H9 (cell line): ENCODE measurements around the gene CROCC2. TPM values are rescaled to one million over a fixed set of nuclear protein-coding genes. Genes with fewer than 3 reads are reported as not detected.

Experiments
- DNase-seq: peaks from one replicate; pipeline ENCODE4 v3.0.0-alpha.2; 2017
- H2AFZ ChIP-seq: one replicate; pipeline ENCODE4 v1.6.1; 2013; ENCODE audit warnings: mild to moderate bottlenecking, low read length, control low read depth, moderate library complexity
- H2AK5ac ChIP-seq: 2 replicates; pipeline ENCODE4 v1.6.1; 2013; ENCODE audit warnings: low read length, control low read depth, mixed read lengths; ENCODE audit not compliant: insufficient read length
- H2BK120ac ChIP-seq: one replicate; pipeline ENCODE4 v1.6.1; 2013; ENCODE audit warnings: low read depth, mild to moderate bottlenecking, low read length, control low read depth, inconsistent platforms; ENCODE audit not compliant: poor library complexity, severe bottlenecking
- H2BK12ac ChIP-seq: 2 replicates; pipeline ENCODE4 v1.6.1; 2013; ENCODE audit warnings: low read length, control low read depth, mixed read lengths, low read depth; ENCODE audit not compliant: insufficient read length
- H2BK15ac ChIP-seq: 2 replicates; pipeline ENCODE4 v1.6.1; 2013; ENCODE audit warnings: low read depth, low read length, control low read depth
- H2BK20ac ChIP-seq: one replicate; pipeline ENCODE4 v1.6.1; 2013; ENCODE audit warnings: low read depth, mild to moderate bottlenecking, low read length, control low read depth, inconsistent platforms; ENCODE audit not compliant: poor library complexity, severe bottlenecking
- H2BK5ac ChIP-seq: 2 replicates; pipeline ENCODE4 v1.6.1; 2013; ENCODE audit warnings: low read length, control low read depth, mixed read lengths; ENCODE audit not compliant: insufficient read length
- H3K14ac ChIP-seq: 2 replicates; pipeline ENCODE4 v1.6.1; 2013; ENCODE audit warnings: low read length, control low read depth; ENCODE audit not compliant: insufficient read depth
- H3K18ac ChIP-seq: 2 replicates; pipeline ENCODE4 v1.6.1; 2013; ENCODE audit warnings: low read depth, mild to moderate bottlenecking, mixed read lengths, low read length, control low read depth; ENCODE audit not compliant: insufficient read length
- H3K23ac ChIP-seq: 2 replicates; pipeline ENCODE4 v1.6.1; 2013; ENCODE audit warnings: low read length, control low read depth, mixed read lengths, low read depth; ENCODE audit not compliant: insufficient read length
- H3K23me2 ChIP-seq: 2 replicates; pipeline ENCODE4 v1.6.1; 2013; ENCODE audit warnings: low read depth, mild to moderate bottlenecking, mixed read lengths, low read length, control low read depth; ENCODE audit not compliant: insufficient read length, poor library complexity, severe bottlenecking
- H3K27ac ChIP-seq: 2 replicates; pipeline ENCODE4 v1.5.1; 2013; ENCODE audit warnings: low read length, control low read depth, mixed read lengths, low read depth; ENCODE audit not compliant: insufficient read length
- H3K27me3 ChIP-seq: 2 replicates; pipeline ENCODE4 v1.6.1; 2013; ENCODE audit warnings: low read length, control low read depth, inconsistent platforms; ENCODE audit not compliant: insufficient read depth
- H3K4ac ChIP-seq: 2 replicates; pipeline ENCODE4 v1.6.1; 2013; ENCODE audit warnings: low read depth, mild to moderate bottlenecking, control low read depth, inconsistent platforms, low read length, moderate library complexity
- H3K4me1 ChIP-seq: 2 replicates; pipeline ENCODE4 v1.6.1; 2013; ENCODE audit warnings: low read length, control low read depth, inconsistent platforms; ENCODE audit not compliant: insufficient read depth
- H3K4me2 ChIP-seq: 2 replicates; pipeline ENCODE4 v1.6.1; 2013; ENCODE audit warnings: low read length, control low read depth, mixed read lengths; ENCODE audit not compliant: insufficient read length, insufficient read depth
- H3K56ac ChIP-seq: 2 replicates; pipeline ENCODE4 v1.6.1; 2013; ENCODE audit warnings: low read depth, mild to moderate bottlenecking, mixed read lengths, low read length, control low read depth; ENCODE audit not compliant: insufficient read length
- H3K79me1 ChIP-seq: 2 replicates; pipeline ENCODE4 v1.6.1; 2013; ENCODE audit warnings: low read depth, mild to moderate bottlenecking, moderate library complexity, low read length, control low read depth, inconsistent platforms; ENCODE audit not compliant: insufficient read depth, poor library complexity, severe bottlenecking
- H3K79me2 ChIP-seq: 2 replicates; pipeline ENCODE4 v1.6.1; 2013; ENCODE audit warnings: low read length, control low read depth, inconsistent platforms; ENCODE audit not compliant: insufficient read depth
- H3K9ac ChIP-seq: 2 replicates; pipeline ENCODE4 v1.6.1; 2013; ENCODE audit warnings: low read length, control low read depth, mixed read lengths; ENCODE audit not compliant: insufficient read length; ENCODE audit errors: extremely low read depth
- H3K9me3 ChIP-seq: one replicate; pipeline ENCODE4 v1.6.1; 2013; ENCODE audit warnings: low read depth, low read length, inconsistent platforms; ENCODE audit not compliant: control insufficient read depth
- H3T11ph ChIP-seq: one replicate; pipeline ENCODE4 v1.6.1; 2013; ENCODE audit warnings: mild to moderate bottlenecking, low read length, control low read depth, inconsistent platforms
- H4K20me1 ChIP-seq: one replicate; pipeline ENCODE4 v1.6.1; 2013; ENCODE audit not compliant: control insufficient read depth, insufficient read length, insufficient read depth
- H4K5ac ChIP-seq: 2 replicates; pipeline ENCODE4 v1.6.1; 2013; ENCODE audit warnings: low read depth, mild to moderate bottlenecking, mixed read lengths, low read length, control low read depth; ENCODE audit not compliant: insufficient read length
- H4K8ac ChIP-seq: replicated peaks from 2 replicates; pipeline ENCODE4 v1.6.1; 2013; ENCODE audit warnings: low read length, control low read depth, mixed read lengths, low read depth; ENCODE audit not compliant: insufficient read length
- H4K91ac ChIP-seq: 2 replicates; pipeline ENCODE4 v1.6.1; 2013; ENCODE audit warnings: low read depth, mild to moderate bottlenecking, moderate library complexity, mixed read lengths, low read length, control low read depth; ENCODE audit not compliant: insufficient read length
- H3K27ac Mint-ChIP-seq, 3 experiments: 2 replicates in 2 of 3; 3 replicates in 1 of 3; pipeline ENCODE4 v1.8.0; 2020 to 2021; ENCODE audit warnings: mixed read lengths in 3 of 3, mild to moderate bottlenecking in 1 of 3, moderate library complexity in 1 of 3
- H3K27me3 Mint-ChIP-seq: 2 replicates; pipeline ENCODE4 v1.8.0; 2021; ENCODE audit warnings: low read depth, mild to moderate bottlenecking, moderate library complexity, mixed read lengths
- H3K36me3 Mint-ChIP-seq, 3 experiments: 2 replicates in 2 of 3; 3 replicates in 1 of 3; pipeline ENCODE4 v1.8.0; 2020 to 2021; ENCODE audit warnings: low read depth in 3 of 3, mixed read lengths in 3 of 3; ENCODE audit not compliant: insufficient read depth in 1 of 3
- H3K4me1 Mint-ChIP-seq, 2 experiments: 2 replicates each; pipeline ENCODE4 v1.8.0; 2020; ENCODE audit warnings: mixed read lengths in 2 of 2
- H3K4me3 Mint-ChIP-seq, 2 experiments: 2 replicates in 1 of 2; 3 replicates in 1 of 2; pipeline ENCODE4 v1.8.0; 2020 to 2021; ENCODE audit warnings: mild to moderate bottlenecking in 2 of 2, mixed read lengths in 2 of 2, moderate library complexity in 1 of 2
- H3K9me3 Mint-ChIP-seq, 2 experiments: 2 replicates in 1 of 2; 3 replicates in 1 of 2; pipeline ENCODE4 v1.8.0; 2020; ENCODE audit warnings: mild to moderate bottlenecking in 2 of 2, mixed read lengths in 2 of 2, moderate library complexity in 1 of 2
- WGBS: extraction: QIAGEN DNeasy Blood & Tissue Kit; methylation state at CpG from one replicate; pipeline ENCODE4 v1.1.7; 2013; ENCODE audit warnings: missing lambda C conversion rate, low lambda C conversion rate, mixed read lengths; ENCODE audit not compliant: insufficient read length; ENCODE audit errors: extremely low coverage; 5-methylcytosine and 5-hydroxymethylcytosine counted together
- total RNA-seq: library from RNA; stranded (reverse); gene quantifications from 2 replicates; pipeline ENCODE4 v1.2.1, GENCODE V29; 2021
- TF ChIP-seq, protein P1 (sequence below): fragments of 200-600 bp; sonication (generic); conservative IDR thresholded peaks from 3 replicates; pipeline ENCODE4 v1.8.0; 2021; ENCODE audit warnings: antibody characterized with exemption, mild to moderate bottlenecking

CROCC2 gene
- total RNA-seq, 1 experiment from 2014 or later = not detected

DNA sequence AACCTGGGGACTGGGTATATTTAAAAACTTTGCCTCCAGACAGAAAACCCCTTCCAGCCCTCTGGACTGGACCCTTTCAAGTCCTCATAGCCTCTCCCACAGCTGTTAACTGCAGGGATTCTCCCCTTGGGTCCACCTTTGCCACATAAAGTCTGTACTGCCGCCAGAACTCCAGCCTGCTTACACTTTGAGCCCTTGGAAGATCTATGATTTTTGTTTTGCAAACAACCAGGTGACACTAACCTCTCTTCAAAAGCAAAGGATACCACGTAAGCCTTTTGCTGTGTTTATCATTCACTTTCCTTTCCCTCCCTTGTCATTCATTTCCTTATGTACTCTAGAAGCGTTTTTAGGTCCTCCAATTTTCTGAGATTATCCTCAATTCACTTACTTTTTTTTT lies 41.7 kb upstream of the CROCC2 start:
- Mint-ChIP-seq H3K27me3 (peaks cover 2% of the 10 kb centered on the region), H3K27ac (no peak overlapping the region), H3K9me3 (no peaks in the 10 kb centered on the region), H3K36me3 (no peaks in the 10 kb centered on the region), H3K4me1 (no peaks in the 10 kb centered on the region; a peak in 1 of 4 replicates), H3K4me3 (no peak overlapping the region)
- no peaks in the 10 kb centered on the region for H4K20me1 ChIP-seq
- H3K27me3 ChIP-seq = no peaks in the 10 kb centered on the region
- no peak overlapping the region for H3K4me2 ChIP-seq
- H3K18ac ChIP-seq = no peak overlapping the region
- H2BK12ac ChIP-seq = no peak overlapping the region
- H2AK5ac ChIP-seq = no peak overlapping the region
- H3K79me1 ChIP-seq = no peaks in the 10 kb centered on the region
- WGBS = no CpG with 5 or more reads among the region's 3 CpGs
- no peak overlapping the region for H3K23ac ChIP-seq
- no peak overlapping the region for H3K27ac ChIP-seq
- no peaks in the 10 kb centered on the region for H3K79me2 ChIP-seq
- TF ChIP-seq, protein P1, sequence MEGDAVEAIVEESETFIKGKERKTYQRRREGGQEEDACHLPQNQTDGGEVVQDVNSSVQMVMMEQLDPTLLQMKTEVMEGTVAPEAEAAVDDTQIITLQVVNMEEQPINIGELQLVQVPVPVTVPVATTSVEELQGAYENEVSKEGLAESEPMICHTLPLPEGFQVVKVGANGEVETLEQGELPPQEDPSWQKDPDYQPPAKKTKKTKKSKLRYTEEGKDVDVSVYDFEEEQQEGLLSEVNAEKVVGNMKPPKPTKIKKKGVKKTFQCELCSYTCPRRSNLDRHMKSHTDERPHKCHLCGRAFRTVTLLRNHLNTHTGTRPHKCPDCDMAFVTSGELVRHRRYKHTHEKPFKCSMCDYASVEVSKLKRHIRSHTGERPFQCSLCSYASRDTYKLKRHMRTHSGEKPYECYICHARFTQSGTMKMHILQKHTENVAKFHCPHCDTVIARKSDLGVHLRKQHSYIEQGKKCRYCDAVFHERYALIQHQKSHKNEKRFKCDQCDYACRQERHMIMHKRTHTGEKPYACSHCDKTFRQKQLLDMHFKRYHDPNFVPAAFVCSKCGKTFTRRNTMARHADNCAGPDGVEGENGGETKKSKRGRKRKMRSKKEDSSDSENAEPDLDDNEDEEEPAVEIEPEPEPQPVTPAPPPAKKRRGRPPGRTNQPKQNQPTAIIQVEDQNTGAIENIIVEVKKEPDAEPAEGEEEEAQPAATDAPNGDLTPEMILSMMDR = no peak
- DNase-seq = no peak
- no peak overlapping the region for H4K8ac ChIP-seq
- no peak overlapping the region for H2AFZ ChIP-seq
- H2BK120ac ChIP-seq = no peak overlapping the region
- no peak overlapping the region for H2BK15ac ChIP-seq
- H3K56ac ChIP-seq = no peak overlapping the region
- H3K9ac ChIP-seq = no peak overlapping the region
- H2BK20ac ChIP-seq = no peak overlapping the region
- no peak overlapping the region for H3K4ac ChIP-seq
- H3K4me1 ChIP-seq = no peaks in the 10 kb centered on the region
- H3T11ph ChIP-seq = no peak overlapping the region
- no peak overlapping the region for H2BK5ac ChIP-seq
- H4K91ac ChIP-seq = no peak overlapping the region
- no peaks in the 10 kb centered on the region for H3K9me3 ChIP-seq
- H3K23me2 ChIP-seq = no peaks in the 10 kb centered on the region
- H3K14ac ChIP-seq = no peak overlapping the region
- H4K5ac ChIP-seq = no peak overlapping the region
